ENCODE data around the gene STIMATE. TPM values are rescaled to one million over a fixed set of nuclear protein-coding genes. Genes with fewer than 3 reads are reported as not detected.

STIMATE gene
- total and polyA plus RNA-seq, 9 of the 15 experiments (the other 6 are each of a cell fraction or from before 2014, with no cell fraction given), result 0.14 to 7.7 (median 4.9) TPM

GRCh38 chr3:52843881-52844280 is 53.5 kb downstream of the STIMATE start:
- CTCF ChIA-PET (ENCODE audit: low intra/inter-chr PET ratio), result no interaction called here
- Histone ChIP-seq H3K79me2 (ENCODE audit: control insufficient read depth, insufficient read depth, low read length) (no peaks in the 10 kb centered on the region), H3K4me1 (replicated peaks in 1 of 2; ENCODE audit: control insufficient read depth in 2 of 2, insufficient read depth in 2 of 2, low read length in 2 of 2) (no peaks in the 10 kb centered on the region), H3K9me1 (ENCODE audit: control insufficient read depth, insufficient read depth, low read length) (no peaks in the 10 kb centered on the region), H2AFZ (ENCODE audit: low read depth, low read length) (no peak overlapping the region), H3K27me3 (ENCODE audit: control insufficient read depth in 2 of 2, insufficient read depth in 2 of 2, low read length in 2 of 2) (no peaks in the 10 kb centered on the region), H4K20me1 (replicated peaks; ENCODE audit: control insufficient read depth, insufficient read depth, low read length) (no peaks in the 10 kb centered on the region), H3K4me2 (ENCODE audit: insufficient read depth, low read length) (no peak overlapping the region), H3K9me3 (replicated peaks; ENCODE audit: control insufficient read depth, insufficient read depth, low read depth, low read length) (no peaks in the 10 kb centered on the region), H3K9ac (ENCODE audit: insufficient read depth in 1 of 2, low read depth in 2 of 2, low read length in 2 of 2) (no peak overlapping the region), H3K36me3 (ENCODE audit: control insufficient read depth, insufficient read depth, low read length) (no peaks in the 10 kb centered on the region), H3K4me3 (no peak overlapping the region), H3K27ac (ENCODE audit: extremely low read depth, low read depth, low read length) (no peak overlapping the region)
- intact Hi-C loops (cut with micrococcal nuclease), result no loop called here
- ATAC-seq (no peak), DNase-seq (ENCODE audit: extremely low read depth in 1 of 4, low spot score in 3 of 4) (no peak), FAIRE-seq (no peak)
- no TSS peak for BruUV-seq (replicated peaks)
- in situ Hi-C loops (cut with MboI), result loop anchor here (10.0 kb wide), 1 partner anchor 231 kb away; no protein-coding TSS in a partner anchor
- POLR2A ChIA-PET, result no interaction called here
- 64% methylated on average over 2 of the region's 2 CpGs for WGBS (ENCODE audit: insufficient coverage, low coverage, missing lambda C conversion rate)
- no peak for TF ChIP-seq POLR3A (IDR thresholded peaks at IDR 0.05; ENCODE audit: borderline replicate concordance, extremely low read depth, insufficient read depth, insufficient read length)
- no peak for TF ChIP-seq ZC3H4 (CRISPR knock-in tag; IDR thresholded peaks at IDR 0.05; ENCODE audit: borderline replicate concordance)
- no peak for TF ChIP-seq ZNF57 (CRISPR knock-in tag; IDR thresholded peaks at IDR 0.05)
- TF ChIP-seq CHD4 (IDR thresholded peaks at IDR 0.05; ENCODE audit: insufficient read depth, insufficient replicate concordance, low read depth, low read length, poor library complexity, severe bottlenecking), result no peak
- TF ChIP-seq ZSCAN32 (CRISPR knock-in tag; IDR thresholded peaks at IDR 0.05), result no peak
- no peak for TF ChIP-seq TFE3 (CRISPR knock-in tag; IDR thresholded peaks at IDR 0.05)
- no peak for TF ChIP-seq ZNF75A (CRISPR knock-in tag; IDR thresholded peaks at IDR 0.05)
- TF ChIP-seq STAT6 (CRISPR knock-in tag; IDR thresholded peaks at IDR 0.05), result no peak
- no peak for TF ChIP-seq CHCHD3 (CRISPR knock-in tag; IDR thresholded peaks at IDR 0.05)
- TF ChIP-seq KAT7 (CRISPR knock-in tag; IDR thresholded peaks at IDR 0.05; ENCODE audit: borderline replicate concordance), result no peak
- no peak for TF ChIP-seq MIER1 (IDR thresholded peaks at IDR 0.05; ENCODE audit: low read depth)
- no peak for TF ChIP-seq CCNT2 (IDR thresholded peaks at IDR 0.05; ENCODE audit: borderline replicate concordance, extremely low read depth, insufficient read length, low read depth, low read length)
- no peak for TF ChIP-seq ZNF830 (CRISPR knock-in tag; IDR thresholded peaks at IDR 0.05)

Data from K562 (cell line).